H1 (cell line): Measurements from ENCODE around the gene SGCE.
A peak's percentile ranks its signal among the peaks of the same experiment; 100 is the strongest.

Source experiments
- CBX8 ChIP-seq: fragments of 300-800, 300-1000 bp; sonication (generic); IDR thresholded peaks from 2 replicates; pipeline ENCODE4 v1.7.1; 2016; ENCODE audit warnings: low read depth, low read length, borderline replicate concordance
- CREB1 ChIP-seq: IDR thresholded peaks from 2 replicates; pipeline ENCODE4 v1.6.1; 2012; ENCODE audit warnings: inconsistent platforms
- FOSL1 ChIP-seq: IDR thresholded peaks from 2 replicates; pipeline ENCODE4 v1.6.1; 2011; ENCODE audit warnings: mild to moderate bottlenecking, low read depth, low read length, moderate library complexity; ENCODE audit not compliant: insufficient read depth
- HDAC2 ChIP-seq, 2 experiments: fragments of 300-600 bp in 1 of 2; sonication (generic) in 1 of 2; IDR thresholded peaks; 2 replicates each; pipeline ENCODE4 v1.6.1; 2011 to 2012; ENCODE audit warnings: low read depth in 2 of 2, low read length in 2 of 2, mild to moderate bottlenecking in 2 of 2, moderate library complexity in 2 of 2, borderline replicate concordance in 1 of 2, inconsistent platforms in 1 of 2
- HDAC6 ChIP-seq: IDR thresholded peaks from one replicate; pipeline ENCODE4 v1.7.1; 2012; ENCODE audit warnings: low read depth, mild to moderate bottlenecking, inconsistent platforms, low read length, moderate library complexity
- KDM1A ChIP-seq: fragments of 200-600, 300-600 bp; sonication (generic); IDR thresholded peaks from 2 replicates; pipeline ENCODE4 v1.7.1; 2016; ENCODE audit warnings: mild to moderate bottlenecking, low read length, borderline replicate concordance
- POLR2AphosphoS5 ChIP-seq: IDR thresholded peaks from 2 replicates; pipeline ENCODE4 v1.6.1; 2011; ENCODE audit warnings: low read depth, low read length
- POU5F1 ChIP-seq: IDR thresholded peaks from 2 replicates; pipeline ENCODE4 v1.6.1; 2011; ENCODE audit warnings: low read depth, mild to moderate bottlenecking, low read length, moderate library complexity
- TAF1 ChIP-seq: IDR thresholded peaks from 2 replicates; pipeline ENCODE4 v1.6.1; 2011; ENCODE audit warnings: mild to moderate bottlenecking, low read depth, low read length
- YY1 ChIP-seq: IDR thresholded peaks from 2 replicates; pipeline ENCODE4 v1.6.1; 2011; ENCODE audit warnings: low read depth, mild to moderate bottlenecking, low read length
- TF ChIP-seq, protein P1 (sequence below), 3 experiments: IDR thresholded peaks; 1 replicate in 2 of 3; 2 replicates in 1 of 3; pipeline versions ENCODE4 v1.5.1 to v1.6.1; 2011; ENCODE audit warnings: low read length in 3 of 3, mild to moderate bottlenecking in 3 of 3, inconsistent platforms in 2 of 3, low read depth in 1 of 3, moderate library complexity in 1 of 3; ENCODE audit not compliant: insufficient read depth in 1 of 3; ENCODE audit errors: control extremely low read depth in 1 of 3
- TF ChIP-seq, protein P2 (sequence below): IDR thresholded peaks from 2 replicates; pipeline ENCODE4 v1.6.1; 2012; ENCODE audit warnings: inconsistent platforms

DNA sequence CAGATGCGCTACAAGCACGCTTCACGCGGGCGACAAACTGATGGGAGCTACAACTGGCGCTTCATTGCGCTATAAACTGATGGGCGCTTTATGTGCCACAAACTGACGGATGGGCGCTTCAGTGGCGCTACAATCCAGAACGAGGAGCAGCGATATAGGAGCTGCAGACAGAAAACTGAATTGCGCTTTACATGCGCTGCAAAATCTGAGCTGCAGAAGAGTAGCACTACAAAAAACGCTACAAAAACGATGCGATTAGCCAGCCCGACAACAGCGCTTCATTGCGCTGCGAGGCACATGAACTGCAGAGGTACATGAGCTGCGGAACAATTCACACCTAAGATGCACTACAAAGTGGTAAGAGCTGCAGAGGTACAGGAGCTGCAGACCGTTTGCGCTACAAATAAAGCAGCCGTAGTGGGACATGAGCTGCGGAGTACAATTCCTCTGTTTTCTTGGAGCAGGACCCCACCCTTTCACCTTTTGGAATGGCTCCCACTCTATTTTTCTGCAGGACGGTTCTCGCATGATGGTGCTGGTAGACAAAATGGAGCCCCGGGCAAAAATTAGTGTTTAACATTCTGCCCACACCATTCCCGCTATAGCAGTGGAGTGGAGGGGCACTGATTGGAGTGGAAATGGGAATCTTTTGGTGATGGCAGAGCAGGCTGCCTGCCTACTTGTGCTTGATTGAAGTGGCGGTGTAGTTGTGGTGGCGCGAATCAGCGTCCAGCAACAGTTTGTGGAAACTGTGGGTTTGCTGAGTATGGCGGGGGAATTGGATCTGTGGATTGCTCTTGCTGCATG is 1.2 kb upstream of the SGCE start:
- TF ChIP-seq, protein P1, sequence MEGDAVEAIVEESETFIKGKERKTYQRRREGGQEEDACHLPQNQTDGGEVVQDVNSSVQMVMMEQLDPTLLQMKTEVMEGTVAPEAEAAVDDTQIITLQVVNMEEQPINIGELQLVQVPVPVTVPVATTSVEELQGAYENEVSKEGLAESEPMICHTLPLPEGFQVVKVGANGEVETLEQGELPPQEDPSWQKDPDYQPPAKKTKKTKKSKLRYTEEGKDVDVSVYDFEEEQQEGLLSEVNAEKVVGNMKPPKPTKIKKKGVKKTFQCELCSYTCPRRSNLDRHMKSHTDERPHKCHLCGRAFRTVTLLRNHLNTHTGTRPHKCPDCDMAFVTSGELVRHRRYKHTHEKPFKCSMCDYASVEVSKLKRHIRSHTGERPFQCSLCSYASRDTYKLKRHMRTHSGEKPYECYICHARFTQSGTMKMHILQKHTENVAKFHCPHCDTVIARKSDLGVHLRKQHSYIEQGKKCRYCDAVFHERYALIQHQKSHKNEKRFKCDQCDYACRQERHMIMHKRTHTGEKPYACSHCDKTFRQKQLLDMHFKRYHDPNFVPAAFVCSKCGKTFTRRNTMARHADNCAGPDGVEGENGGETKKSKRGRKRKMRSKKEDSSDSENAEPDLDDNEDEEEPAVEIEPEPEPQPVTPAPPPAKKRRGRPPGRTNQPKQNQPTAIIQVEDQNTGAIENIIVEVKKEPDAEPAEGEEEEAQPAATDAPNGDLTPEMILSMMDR (IDR thresholded peaks at IDR 0.05; ENCODE audit: control extremely low read depth in 1 of 3, insufficient read depth in 1 of 3, low read depth in 1 of 3, low read length in 3 of 3) = no peak
- TF ChIP-seq POLR2AphosphoS5 (no peak), HDAC2 (IDR thresholded peaks at IDR 0.05; ENCODE audit: borderline replicate concordance in 1 of 2, low read depth in 2 of 2, low read length in 2 of 2) (no peak), CREB1 (no peak), YY1 (no peak), TAF1 (0 out of 2 replicates have a peak, but pooled peaks have one; percentile 6), HDAC6 (no peak), CBX8 (no peak), KDM1A (no peak), POU5F1 (no peak), FOSL1 (no peak)
- TF ChIP-seq, protein P2, sequence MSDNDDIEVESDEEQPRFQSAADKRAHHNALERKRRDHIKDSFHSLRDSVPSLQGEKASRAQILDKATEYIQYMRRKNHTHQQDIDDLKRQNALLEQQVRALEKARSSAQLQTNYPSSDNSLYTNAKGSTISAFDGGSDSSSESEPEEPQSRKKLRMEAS = peak; percentile 59
